Glutamatergic neuron (in vitro differentiated cells): ENCODE measurements around the gene ADD2. TPM values are rescaled to one million over a fixed set of nuclear protein-coding genes. Genes with fewer than 3 reads are reported as not detected.

Source experiments
- DNase-seq: peaks from one replicate; pipeline ENCODE4 v3.0.0; 2022
- H3K27ac Mint-ChIP-seq: one replicate; pipeline ENCODE4 v1.8.0; 2020; ENCODE audit warnings: mild to moderate bottlenecking, mixed read lengths, inconsistent platforms; ENCODE audit not compliant: unreplicated experiment
- H3K27me3 Mint-ChIP-seq: one replicate; pipeline ENCODE4 v1.8.0; 2020; ENCODE audit warnings: mild to moderate bottlenecking, moderate library complexity, mixed read lengths, inconsistent platforms; ENCODE audit not compliant: unreplicated experiment
- H3K36me3 Mint-ChIP-seq: one replicate; pipeline ENCODE4 v1.8.0; 2020; ENCODE audit warnings: mild to moderate bottlenecking, mixed read lengths, inconsistent platforms; ENCODE audit not compliant: unreplicated experiment
- H3K4me1 Mint-ChIP-seq: one replicate; pipeline ENCODE4 v1.8.0; 2020; ENCODE audit warnings: mild to moderate bottlenecking, low read depth, mixed read lengths, inconsistent platforms; ENCODE audit not compliant: unreplicated experiment
- H3K4me3 Mint-ChIP-seq: one replicate; pipeline ENCODE4 v1.8.0; 2020; ENCODE audit warnings: mild to moderate bottlenecking, mixed read lengths, inconsistent platforms; ENCODE audit not compliant: unreplicated experiment
- H3K9me3 Mint-ChIP-seq: one replicate; pipeline ENCODE4 v1.8.0; 2020; ENCODE audit warnings: mild to moderate bottlenecking, moderate library complexity, mixed read lengths, inconsistent platforms; ENCODE audit not compliant: unreplicated experiment
- CTCF ChIP-seq: fragments of 200-600 bp; sonication (generic); IDR thresholded peaks from one replicate; pipeline ENCODE4 v1.5.0; 2021; ENCODE audit not compliant: partially characterized antibody, unreplicated experiment
- total RNA-seq: library from RNA; stranded (reverse); fragmentation: NEBNext Ultra II Directional; extraction: Animal tissue kit (Norgen Biotek cat#: 25700); gene quantifications from one replicate; pipeline ENCODE4 v1.2.1, GENCODE V29; 2021; ENCODE audit not compliant: unreplicated experiment

Gene ADD2
- total RNA-seq, 1 donor from 2014 or later = 373 TPM

GRCh38 chr2:70668432-70668831, 99.6 kb downstream of the ADD2 start:
- Mint-ChIP-seq H3K36me3 (peaks cover 22% of the 10 kb centered on the region), H3K4me1 (peaks cover 10% of the 10 kb centered on the region)
- no peak for DNase-seq

GRCh38 chr2:70664525-70664924, 103.5 kb downstream of the ADD2 start:
- Mint-ChIP-seq H3K36me3 (peaks cover 42% of the 10 kb centered on the region), H3K27ac (peak overlapping the region; percentile 5), H3K9me3 (peaks cover 37% of the 10 kb centered on the region), H3K4me1 (peaks cover 6% of the 10 kb centered on the region), H3K27me3 (peaks cover 28% of the 10 kb centered on the region), H3K4me3 (no peak overlapping the region)
- TF ChIP-seq CTCF = no peak
- DNase-seq = no peak

More at GRCh38 chr2:70668432-70668831, 99.6 kb downstream of the ADD2 start:
- Mint-ChIP-seq H3K27ac (peak overlapping the region; percentile 62), H3K9me3 (peaks cover 31% of the 10 kb centered on the region), H3K4me3 (no peak overlapping the region), H3K27me3 (peaks cover 31% of the 10 kb centered on the region)
- TF ChIP-seq CTCF = no peak

GRCh38 chr2:70663411-70663810, 104.6 kb downstream of the ADD2 start:
- H3K9me3 Mint-ChIP-seq = peaks cover 33% of the 10 kb centered on the region
- peaks cover 6% of the 10 kb centered on the region for H3K4me1 Mint-ChIP-seq
- H3K27me3 Mint-ChIP-seq = peaks cover 24% of the 10 kb centered on the region
- H3K27ac Mint-ChIP-seq = no peak overlapping the region
- peaks cover 35% of the 10 kb centered on the region for H3K36me3 Mint-ChIP-seq
- no peak for DNase-seq
- no peak overlapping the region for H3K4me3 Mint-ChIP-seq
- TF ChIP-seq CTCF = no peak

GRCh38 chr2:70659551-70659950, 108.4 kb downstream of the ADD2 start:
- peaks cover 26% of the 10 kb centered on the region for H3K36me3 Mint-ChIP-seq
- TF ChIP-seq CTCF = no peak
- no peak for DNase-seq
- H3K4me1 Mint-ChIP-seq = peaks cover 16% of the 10 kb centered on the region
- no peak overlapping the region for H3K4me3 Mint-ChIP-seq
- peaks cover 24% of the 10 kb centered on the region for H3K9me3 Mint-ChIP-seq
- H3K27ac Mint-ChIP-seq = no peak overlapping the region
- peaks cover 12% of the 10 kb centered on the region for H3K27me3 Mint-ChIP-seq

GRCh38 chr2:70658476-70658875, 109.5 kb downstream of the ADD2 start:
- peaks cover 24% of the 10 kb centered on the region for H3K9me3 Mint-ChIP-seq
- H3K27me3 Mint-ChIP-seq = peaks cover 12% of the 10 kb centered on the region
- no peak overlapping the region for H3K4me3 Mint-ChIP-seq
- no peak overlapping the region for H3K27ac Mint-ChIP-seq
- no peak for DNase-seq
- peaks cover 15% of the 10 kb centered on the region for H3K4me1 Mint-ChIP-seq
- no peak for TF ChIP-seq CTCF
- peaks cover 21% of the 10 kb centered on the region for H3K36me3 Mint-ChIP-seq
